SK-N-SH (cell line): ENCODE results near the gene C16orf96. TPM values are rescaled to one million over a fixed set of nuclear protein-coding genes. Genes with fewer than 3 reads are reported as not detected.

ENCODE experiments used
- CTCF ChIA-PET: fragments of 300-600, 350-600 bp; formaldehyde crosslinking; extraction: SDS; loops from one replicate; lab custom pipeline; 2021; lab: Yijun Ruan, JAX
- POLR2A ChIA-PET: fragments of 350-600 bp; sonication (Branson Sonifier 250); formaldehyde crosslinking; extraction: SDS; loops from one replicate; lab custom pipeline; 2020; ENCODE audit warnings: antibody characterized with exemption, inconsistent platforms; lab: Yijun Ruan, JAX
- DNase-seq: peaks from one replicate; pipeline ENCODE4 v3.0.0; 2012
- H2AFZ ChIP-seq: fragments of 200-600 bp; sonication (generic); 2 replicates; pipeline ENCODE4 v1.8.1; 2016; ENCODE audit warnings: antibody characterized with exemption, mild to moderate bottlenecking, low read depth
- H3F3A ChIP-seq: fragments of 200-600 bp; sonication (generic); replicated peaks from 2 replicates; pipeline ENCODE3; 2016; ENCODE audit warnings: antibody characterized with exemption, mild to moderate bottlenecking; ENCODE audit not compliant: insufficient read depth
- H3K27ac ChIP-seq, 2 experiments: fragments of 200-500 bp in 1 of 2; fragments of 200-600 bp in 1 of 2; sonication (Bioruptor generic) in 1 of 2; sonication (generic), shearing (Covaris generic) in 1 of 2; 2 replicates each; pipeline versions ENCODE4 v1.5.1 to v1.6.1; 2014 to 2016; ENCODE audit warnings: low read depth in 2 of 2, inconsistent platforms in 1 of 2, low read length in 1 of 2, mild to moderate bottlenecking in 1 of 2, mixed read lengths in 1 of 2
- H3K27me3 ChIP-seq: fragments of 200-600 bp; sonication (generic), shearing (Covaris generic); 2 replicates; pipeline ENCODE4 v1.6.1; 2016; ENCODE audit warnings: mixed run types; ENCODE audit not compliant: insufficient read depth
- H3K36me3 ChIP-seq, 2 experiments: fragments of 200-500 bp in 1 of 2; fragments of 200-600 bp in 1 of 2; sonication (Bioruptor generic) in 1 of 2; sonication (generic) in 1 of 2; replicated peaks in 1 of 2; 2 replicates each; pipeline versions ENCODE3 to v1.5.1; 2014 to 2016; ENCODE audit warnings: low read length in 1 of 2, mild to moderate bottlenecking in 1 of 2; ENCODE audit not compliant: insufficient read depth in 2 of 2, control insufficient read depth in 1 of 2
- H3K4me1 ChIP-seq, 2 experiments: fragments of 200-500 bp in 1 of 2; fragments of 200-600 bp in 1 of 2; sonication (Bioruptor generic) in 1 of 2; sonication (generic), shearing (Covaris generic) in 1 of 2; 2 replicates each; pipeline versions ENCODE4 v1.5.1 to v1.6.1; 2014 to 2016; ENCODE audit warnings: low read depth in 1 of 2, low read length in 1 of 2, mixed run types in 1 of 2; ENCODE audit not compliant: insufficient read depth in 2 of 2, control insufficient read depth in 1 of 2
- H3K4me2 ChIP-seq: fragments of 200-600 bp; sonication (generic), shearing (Covaris generic); 2 replicates; pipeline ENCODE4 v1.6.1; 2017; ENCODE audit warnings: mixed run types
- H3K4me3 ChIP-seq, 2 experiments: fragments of 200-500 bp in 1 of 2; fragments of 200-600 bp in 1 of 2; sonication (Bioruptor generic) in 1 of 2; sonication (generic), shearing (Covaris generic) in 1 of 2; 2 replicates each; pipeline versions ENCODE4 v1.5.1 to v1.8.1; 2014 to 2016; ENCODE audit warnings: low read depth in 2 of 2, inconsistent platforms in 1 of 2, low read length in 1 of 2, mild to moderate bottlenecking in 1 of 2, mixed read lengths in 1 of 2, moderate library complexity in 1 of 2
- H3K79me2 ChIP-seq: fragments of 200-600 bp; sonication (generic); 2 replicates; pipeline ENCODE4 v1.8.1; 2017; ENCODE audit warnings: mild to moderate bottlenecking; ENCODE audit not compliant: insufficient read depth
- H3K9ac ChIP-seq: fragments of 200-600 bp; sonication (generic); 2 replicates; pipeline ENCODE4 v1.6.1; 2017; ENCODE audit warnings: mixed run types
- H3K9me2 ChIP-seq: fragments of 200-600 bp; sonication (generic); 2 replicates; pipeline ENCODE4 v1.6.1; 2017; ENCODE audit warnings: mixed run types
- H3K9me3 ChIP-seq: fragments of 200-600 bp; sonication (generic); 2 replicates; pipeline ENCODE4 v1.6.1; 2017; ENCODE audit warnings: mixed run types, mild to moderate bottlenecking, moderate library complexity
- H4K20me1 ChIP-seq: fragments of 200-600 bp; sonication (generic); 2 replicates; pipeline ENCODE4 v1.6.1; 2017; ENCODE audit warnings: mild to moderate bottlenecking, mixed run types; ENCODE audit not compliant: insufficient read depth
- CHD2 ChIP-seq: fragments of 150-350 bp; IDR thresholded peaks from 2 replicates; pipeline ENCODE4 v1.6.1; 2018; ENCODE audit warnings: low read length; ENCODE audit not compliant: partially characterized antibody
- CTCF ChIP-seq: fragments of 200-600 bp; sonication (generic); IDR thresholded peaks from 2 replicates; pipeline ENCODE4 v1.6.1; 2017; ENCODE audit warnings: antibody characterized with exemption, mild to moderate bottlenecking, moderate library complexity
- EZH2phosphoT487 ChIP-seq: fragments of 200-600 bp; sonication (generic); IDR thresholded peaks from 2 replicates; pipeline ENCODE4 v1.6.1; 2017; ENCODE audit warnings: low read depth, mixed run types, mild to moderate bottlenecking, antibody characterized with exemption, moderate library complexity, borderline replicate concordance
- FOSL2 ChIP-seq: IDR thresholded peaks from 2 replicates; pipeline ENCODE4 v1.4.0; 2012; ENCODE audit warnings: low read depth, mild to moderate bottlenecking, moderate library complexity, borderline replicate concordance
- FOXJ3 ChIP-seq: sonication (generic); formaldehyde crosslinking; IDR thresholded peaks from 2 replicates; pipeline ENCODE4 v1.5.1; 2020; ENCODE audit warnings: mild to moderate bottlenecking, missing genetic modification reagents
- IRF3 ChIP-seq: fragments of 150-350 bp; IDR thresholded peaks from 2 replicates; pipeline ENCODE4 v1.6.1; 2016; ENCODE audit warnings: mild to moderate bottlenecking, low read depth, low read length
- JUND ChIP-seq: IDR thresholded peaks from 2 replicates; pipeline ENCODE4 v1.4.0; 2012
- MXI1 ChIP-seq: IDR thresholded peaks from 2 replicates; pipeline ENCODE4 v1.6.1; 2012; ENCODE audit warnings: mild to moderate bottlenecking, low read depth, low read length, improper control_type of control experiment
- NFIC ChIP-seq: IDR thresholded peaks from 2 replicates; pipeline ENCODE4 v1.4.0; 2012; ENCODE audit warnings: borderline replicate concordance
- RAD21 ChIP-seq: IDR thresholded peaks from 2 replicates; pipeline ENCODE4 v1.6.1; 2012; ENCODE audit warnings: mild to moderate bottlenecking, low read length
- RFX5 ChIP-seq: IDR thresholded peaks from 2 replicates; pipeline ENCODE4 v1.6.1; 2012; ENCODE audit warnings: mild to moderate bottlenecking, improper control_type of control experiment, low read length
- RXRA ChIP-seq: IDR thresholded peaks from 2 replicates; pipeline ENCODE4 v1.4.0; 2012; ENCODE audit warnings: low read depth, mild to moderate bottlenecking, borderline replicate concordance
- SIN3A ChIP-seq: IDR thresholded peaks from 2 replicates; pipeline ENCODE4 v1.6.1; 2012; ENCODE audit warnings: low read depth, mild to moderate bottlenecking, low read length, moderate library complexity, borderline replicate concordance
- USF1 ChIP-seq: IDR thresholded peaks from 2 replicates; pipeline ENCODE4 v1.4.0; 2012; ENCODE audit warnings: low read depth, borderline replicate concordance
- WGBS: methylation state at CpG from one replicate; pipeline ENCODE4 v1.1.6; 2017; ENCODE audit warnings: low lambda C conversion rate; 5-methylcytosine and 5-hydroxymethylcytosine counted together
- polyA plus RNA-seq, 3 experiments: library from polyadenylated mRNA; depleted of rRNA; stranded (reverse); fragments of >200 nt; gene quantifications; 2 replicates each; pipeline ENCODE4 v1.2.3, GENCODE V29; 2012
- TF ChIP-seq, protein P1 (sequence below): IDR thresholded peaks from 2 replicates; pipeline ENCODE4 v1.4.0; 2012; ENCODE audit warnings: low read depth

The C16orf96 gene
- polyA plus RNA-seq, 1 of the 3 experiments (the other 2 are of a cell fraction): 0.05 TPM

DNA sequence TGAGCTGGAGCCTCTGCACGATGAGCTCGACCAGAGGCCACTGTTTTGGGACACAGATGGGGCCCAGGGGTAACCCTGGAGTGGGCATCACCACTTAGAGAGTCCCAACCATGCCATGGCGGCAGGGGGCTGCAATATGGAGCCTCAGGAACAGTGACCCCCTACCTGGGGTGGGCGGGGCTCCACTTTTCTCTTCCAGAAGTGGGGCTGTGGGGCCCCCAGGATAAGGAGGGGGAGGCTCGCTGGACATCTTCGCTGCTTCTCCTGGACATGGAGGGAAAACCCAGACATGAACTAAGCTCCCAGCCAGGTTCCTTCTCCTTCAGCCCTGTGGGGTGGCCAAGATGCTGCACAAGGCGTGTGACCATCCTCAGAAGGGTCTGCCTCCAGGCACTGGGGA, 42.3 kb upstream of the C16orf96 start (continued):
- TF ChIP-seq, protein P1, sequence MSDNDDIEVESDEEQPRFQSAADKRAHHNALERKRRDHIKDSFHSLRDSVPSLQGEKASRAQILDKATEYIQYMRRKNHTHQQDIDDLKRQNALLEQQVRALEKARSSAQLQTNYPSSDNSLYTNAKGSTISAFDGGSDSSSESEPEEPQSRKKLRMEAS: no peak
- no peak for TF ChIP-seq SIN3A

- peaks cover 9% of the 10 kb centered on the region; the same call in 1 of the 2 replicates for H3K79me2 ChIP-seq
- TF ChIP-seq RFX5 (no peak), NFIC (no peak), MXI1 (no peak), JUND (no peak), IRF3 (no peak), CHD2 (no peak), EZH2phosphoT487 (no peak), RAD21 (no peak), FOSL2 (no peak), USF1 (no peak), RXRA (no peak), FOXJ3 (CRISPR knock-in tag) (no peak), CTCF (no peak)
- no peaks in the 10 kb centered on the region for H3K9me2 ChIP-seq
- peaks cover 8 to 37% of the 10 kb centered on the region in 2 experiments for H3K36me3 ChIP-seq
- H3K27ac ChIP-seq: no peak overlapping the region
- ChIA-PET POLR2A (no interaction called here), CTCF (interaction anchor here (0.9 to 11.4 kb wide), 4 partner anchors 8 to 442 kb away, joined by 3 to 182 read pairs (median 24); no protein-coding TSS in a partner anchor)
- H3F3A ChIP-seq: peaks cover 4% of the 10 kb centered on the region
- no peaks in the 10 kb centered on the region; a peak in 1 of 4 replicates for H3K4me1 ChIP-seq
- 78% methylated on average over 5 of the region's 7 CpGs for WGBS
- H3K9ac ChIP-seq: no peak overlapping the region
- H3K27me3 ChIP-seq: no peaks in the 10 kb centered on the region
- peaks cover 10% of the 10 kb centered on the region; the same call in 1 of the 2 replicates for H4K20me1 ChIP-seq
- no peaks in the 10 kb centered on the region for H3K9me3 ChIP-seq
- no peak overlapping the region for H2AFZ ChIP-seq
- H3K4me2 ChIP-seq: no peak overlapping the region
- H3K4me3 ChIP-seq: no peak overlapping the region
- no peak for DNase-seq
Observed at GRCh38 chr16:4514606-4515005, 41.5 kb upstream of the C16orf96 start.
